Activated CD4-positive, alpha-beta memory T cell treated with anti-CD3 and anti-CD28 coated beads for 36 hours (primary cell): ENCODE results near the gene GPR180. TPM values are rescaled to one million over a fixed set of nuclear protein-coding genes. Genes with fewer than 3 reads are reported as not detected.

ENCODE experiments used
- CTCF ChIA-PET: fragments of 350-600 bp; sonication (Branson Sonifier 250); formaldehyde crosslinking; loops from one replicate; lab custom pipeline; 2021; ENCODE audit warnings: antibody characterized with exemption, inconsistent platforms; lab: Charles Lee
- POLR2A ChIA-PET: fragments of 350-600 bp; sonication (Branson Sonifier 250); formaldehyde crosslinking; loops from one replicate; lab custom pipeline; 2021; ENCODE audit warnings: antibody characterized with exemption; lab: Charles Lee
- DNase-seq: peaks from one replicate; pipeline ENCODE4 v3.0.0-alpha.2; 2020
- H3K27ac Mint-ChIP-seq: one replicate; pipeline ENCODE4 v1.8.0; 2021; ENCODE audit warnings: mixed read lengths
- H3K27me3 Mint-ChIP-seq: one replicate; pipeline ENCODE4 v1.8.0; 2021; ENCODE audit warnings: mixed read lengths
- H3K36me3 Mint-ChIP-seq: one replicate; pipeline ENCODE4 v1.8.0; 2021; ENCODE audit warnings: mixed read lengths
- H3K4me1 Mint-ChIP-seq: one replicate; pipeline ENCODE4 v1.8.0; 2021; ENCODE audit warnings: low read depth, mixed read lengths
- H3K4me3 Mint-ChIP-seq: one replicate; pipeline ENCODE4 v1.8.0; 2021; ENCODE audit warnings: mild to moderate bottlenecking, mixed read lengths
- H3K9me3 Mint-ChIP-seq: one replicate; pipeline ENCODE4 v1.8.0; 2021; ENCODE audit warnings: mixed read lengths
- intact Hi-C: fragments of 100-400 bp; cut with micrococcal nuclease; formaldehyde crosslinking; loops from one replicate; pipeline ENCODE4 v1.15.1; 2023
- total RNA-seq, 2 experiments: library from RNA; stranded (reverse); gene quantifications; one replicate each; pipeline ENCODE4 v1.2.3, GENCODE V29; 2021

The GPR180 gene
- total RNA-seq, result 1 to 10 TPM; 9.1 to 9.7 TPM

DNA sequence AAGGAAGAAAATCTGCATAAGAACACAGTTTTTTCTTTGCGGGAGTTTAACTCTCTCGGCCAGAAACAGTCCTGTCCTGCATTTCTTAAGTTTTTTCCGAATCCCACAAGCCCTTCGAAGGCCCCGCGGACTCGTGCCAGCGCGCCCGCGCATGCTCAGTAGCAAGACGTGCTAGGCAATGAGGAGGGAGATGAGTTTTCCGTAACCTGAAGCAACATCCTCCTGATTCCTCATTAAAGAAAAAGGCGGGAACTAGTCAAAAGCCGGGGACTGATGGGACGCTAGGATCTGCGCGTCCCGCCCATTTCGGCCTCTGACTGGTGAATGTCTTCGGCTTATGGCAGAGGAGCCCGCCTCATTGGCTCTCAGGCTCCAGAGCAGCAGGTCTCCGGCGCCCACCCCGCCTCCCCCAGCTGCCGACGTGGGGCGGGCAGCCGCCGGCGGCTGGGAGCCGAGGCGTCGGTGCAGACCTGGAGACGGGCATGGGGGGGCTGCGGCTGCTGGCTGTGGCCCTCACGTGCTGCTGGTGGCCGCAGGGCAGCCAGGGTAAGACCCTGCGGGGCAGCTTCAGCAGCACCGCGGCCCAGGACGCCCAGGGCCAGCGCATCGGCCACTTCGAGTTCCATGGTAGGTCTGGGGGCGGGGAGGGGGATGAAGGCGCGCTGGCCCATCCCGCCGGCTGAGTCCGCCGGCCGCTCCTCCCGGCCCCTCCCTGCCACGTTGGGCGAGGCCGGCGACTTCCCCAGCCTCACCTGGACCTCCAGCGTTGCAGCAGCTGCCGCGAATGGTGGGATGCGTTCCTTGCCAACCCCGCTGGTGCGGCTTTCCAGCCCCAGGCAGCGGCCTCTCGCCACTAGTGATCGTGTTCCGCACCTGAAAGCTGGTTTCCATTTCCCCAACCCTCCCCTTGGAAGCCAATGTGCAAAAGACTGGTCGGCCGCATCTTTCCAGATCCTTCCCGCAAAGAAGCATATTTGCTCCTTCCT is at the start of gene GPR180:
GPR180 (plus strand) TSS at position 412 of the 986 bp plus-strand sequence; CDS start at position 483, 71 bp downstream.
- H3K9me3 Mint-ChIP-seq, result peaks cover 9% of the 10 kb centered on the region
- peaks cover 29% of the 10 kb centered on the region for H3K4me1 Mint-ChIP-seq
- H3K4me3 Mint-ChIP-seq, result peak within 1 kb of the TSS; percentile 88
- H3K27ac Mint-ChIP-seq, result peak within 1 kb of the TSS; percentile 87
- ChIA-PET POLR2A (interaction anchor here (0.8 to 1.3 kb wide), 4 partner anchors 9 to 58 kb away, joined by 3 to 7 read pairs (median 3); no protein-coding TSS in a partner anchor), CTCF (interaction anchor here (0.6 to 1.0 kb wide), 2 partner anchors 16 kb away, joined by 3 to 4 read pairs; no protein-coding TSS in a partner anchor)
- DNase-seq, result peak; percentile 95
- intact Hi-C loops, result loop anchor here (1.0 to 10.0 kb wide), 4 partner anchors 52 to 277 kb away; no protein-coding TSS in a partner anchor
- H3K27me3 Mint-ChIP-seq, result no peaks in the 10 kb centered on the region
- peaks cover 20% of the 10 kb centered on the region for H3K36me3 Mint-ChIP-seq

- Mint-ChIP-seq H3K27me3 (peaks cover 2% of the 10 kb centered on the region), H3K27ac (no peak overlapping the region), H3K4me1 (peaks cover 11% of the 10 kb centered on the region), H3K4me3 (no peak overlapping the region), H3K9me3 (peaks cover 3% of the 10 kb centered on the region), H3K36me3 (peaks cover 5% of the 10 kb centered on the region)
- CTCF ChIA-PET, result no interaction called here
- DNase-seq, result no peak
- intact Hi-C loops, result no loop called here
- POLR2A ChIA-PET, result no interaction called here
Observed at GRCh38 chr13:94552095-94552494, 49.6 kb upstream of the GPR180 start.

DNA sequence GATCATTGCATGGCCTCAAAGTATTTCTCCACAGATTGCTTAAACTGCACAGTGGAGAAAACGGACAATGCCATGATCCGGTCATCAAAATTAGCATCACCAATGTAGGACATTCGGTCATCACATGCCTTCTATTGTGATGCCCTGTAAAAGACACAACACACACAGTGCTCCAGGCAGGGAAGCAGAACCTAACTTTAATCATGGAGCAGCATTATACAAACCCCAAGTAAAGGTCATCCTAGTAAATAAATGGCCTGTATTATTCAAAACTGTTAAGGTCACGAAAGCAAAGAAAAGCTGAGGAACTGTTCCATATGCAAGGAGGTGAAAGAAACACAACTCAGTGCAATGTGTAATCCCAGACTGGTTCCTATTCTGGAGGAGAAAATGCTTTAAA is 47.9 kb upstream of the GPR180 start:
- POLR2A ChIA-PET, result no interaction called here
- CTCF ChIA-PET, result no interaction called here
- peaks cover 5% of the 10 kb centered on the region for H3K36me3 Mint-ChIP-seq
- peaks cover 2% of the 10 kb centered on the region for H3K27me3 Mint-ChIP-seq
- H3K4me3 Mint-ChIP-seq, result no peak overlapping the region
- H3K4me1 Mint-ChIP-seq, result peaks cover 15% of the 10 kb centered on the region
- no peak for DNase-seq
- no peak overlapping the region for H3K27ac Mint-ChIP-seq
- peaks cover 3% of the 10 kb centered on the region for H3K9me3 Mint-ChIP-seq
- intact Hi-C loops, result no loop called here

- DNase-seq, result no peak
- Mint-ChIP-seq H3K36me3 (no peaks in the 10 kb centered on the region), H3K9me3 (no peaks in the 10 kb centered on the region), H3K4me1 (peaks cover 17% of the 10 kb centered on the region), H3K27me3 (no peaks in the 10 kb centered on the region), H3K4me3 (no peak overlapping the region), H3K27ac (no peak overlapping the region)
- ChIA-PET CTCF (no interaction called here), POLR2A (interaction anchor here (0.5 kb wide), 1 partner anchor 29 kb away, joined by 3 read pairs; no protein-coding TSS in a partner anchor)
- intact Hi-C loops, result no loop called here
Observed at GRCh38 chr13:94556041-94556440, 45.6 kb upstream of the GPR180 start.

DNA sequence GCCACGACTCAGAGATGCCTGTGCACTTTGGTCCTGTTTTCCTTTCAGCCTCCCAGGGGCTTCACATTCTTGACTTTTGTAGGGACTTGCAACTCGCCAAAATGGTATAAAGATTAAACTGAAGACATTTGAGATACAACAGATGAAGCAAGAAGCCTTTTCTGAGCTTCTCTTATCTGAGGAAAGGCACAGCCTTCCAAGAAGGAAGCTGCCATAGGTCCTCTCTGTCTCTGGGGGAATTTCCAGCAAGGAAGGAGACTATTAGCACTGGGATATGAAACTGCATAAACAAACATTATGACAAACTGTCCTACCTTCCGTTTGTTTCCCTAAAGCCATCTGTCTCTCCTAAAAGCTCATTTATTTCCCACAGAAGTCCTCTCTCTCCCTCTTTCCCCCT is 45.0 kb upstream of the GPR180 start:
- ChIA-PET POLR2A (no interaction called here), CTCF (no interaction called here)
- H3K9me3 Mint-ChIP-seq, result no peaks in the 10 kb centered on the region
- H3K4me1 Mint-ChIP-seq, result peaks cover 17% of the 10 kb centered on the region
- no peak overlapping the region for H3K27ac Mint-ChIP-seq
- DNase-seq, result no peak
- intact Hi-C loops, result no loop called here
- H3K36me3 Mint-ChIP-seq, result no peaks in the 10 kb centered on the region
- no peaks in the 10 kb centered on the region for H3K27me3 Mint-ChIP-seq
- H3K4me3 Mint-ChIP-seq, result no peak overlapping the region

DNA sequence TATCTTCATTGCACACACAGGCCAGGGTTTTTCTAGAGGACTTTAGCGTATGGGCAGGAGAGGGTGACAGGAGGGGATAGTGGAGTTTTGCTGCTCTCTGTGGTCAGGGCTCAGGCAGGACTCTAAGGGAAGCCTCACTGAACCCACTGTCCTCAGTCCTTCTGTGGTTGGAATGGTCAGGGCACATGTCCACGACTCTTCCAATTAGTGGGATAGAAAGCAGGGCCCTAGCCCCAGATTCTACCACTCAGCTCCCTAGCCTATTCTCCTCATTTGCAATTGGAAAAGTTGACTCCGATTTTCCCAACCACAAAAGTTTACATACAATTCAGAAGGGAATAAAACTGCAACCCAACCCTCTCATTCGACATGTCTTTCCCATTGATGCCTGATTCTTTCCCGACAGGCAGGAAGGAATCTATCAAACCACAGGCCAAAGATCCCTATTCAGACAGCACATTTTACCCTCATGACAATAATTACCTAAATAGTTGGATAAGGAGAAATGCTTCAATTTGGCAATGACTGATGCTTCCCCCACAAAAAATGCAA is 43.9 kb upstream of the GPR180 start:
- Mint-ChIP-seq H3K36me3 (peaks cover 3% of the 10 kb centered on the region), H3K4me1 (peaks cover 17% of the 10 kb centered on the region), H3K27me3 (no peaks in the 10 kb centered on the region), H3K4me3 (no peak overlapping the region), H3K9me3 (no peaks in the 10 kb centered on the region), H3K27ac (no peak overlapping the region)
- ChIA-PET CTCF (no interaction called here), POLR2A (no interaction called here)
- intact Hi-C loops, result no loop called here
- no peak for DNase-seq

- DNase-seq, result no peak
- Mint-ChIP-seq H3K4me3 (no peak overlapping the region), H3K4me1 (peaks cover 17% of the 10 kb centered on the region), H3K27me3 (no peaks in the 10 kb centered on the region), H3K27ac (no peak overlapping the region), H3K9me3 (no peaks in the 10 kb centered on the region), H3K36me3 (peaks cover 5% of the 10 kb centered on the region)
- POLR2A ChIA-PET, result no interaction called here
- intact Hi-C loops, result no loop called here
- CTCF ChIA-PET, result no interaction called here
Observed at GRCh38 chr13:94558716-94559115, 42.9 kb upstream of the GPR180 start.

DNA sequence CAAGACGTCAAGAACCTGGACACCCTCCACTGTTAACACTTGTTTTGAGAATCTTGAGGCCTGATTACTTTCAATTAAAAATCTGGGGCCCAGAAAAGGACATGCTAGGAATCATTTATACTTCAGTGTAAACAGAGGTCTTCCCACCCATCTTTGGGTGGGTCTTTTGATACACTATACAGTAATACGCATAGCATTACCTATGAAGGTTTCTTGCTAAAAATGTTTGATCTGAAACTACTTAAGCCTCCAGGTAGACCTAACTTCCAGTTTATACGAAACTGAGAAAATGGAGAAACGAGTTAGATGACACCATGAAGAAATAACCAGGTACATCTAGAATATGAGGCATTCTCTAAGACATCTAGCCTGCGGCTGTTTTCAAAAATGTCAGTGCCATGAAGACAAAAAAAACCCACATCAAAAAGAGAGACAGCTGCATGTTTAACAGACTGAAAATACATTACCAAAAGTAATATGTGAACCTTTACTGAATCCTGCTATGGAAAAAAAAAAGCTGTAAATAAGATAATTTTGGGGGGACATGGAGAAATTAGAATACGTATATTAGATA is 42.3 kb upstream of the GPR180 start:
- H3K4me3 Mint-ChIP-seq, result no peak overlapping the region
- H3K27ac Mint-ChIP-seq, result no peak overlapping the region
- intact Hi-C loops, result no loop called here

GRCh38 chr13:94560116-94560515 is 41.5 kb upstream of the GPR180 start:
- POLR2A ChIA-PET, result no interaction called here
- Mint-ChIP-seq H3K4me1 (peaks cover 17% of the 10 kb centered on the region), H3K9me3 (no peaks in the 10 kb centered on the region), H3K27me3 (no peaks in the 10 kb centered on the region), H3K4me3 (no peak overlapping the region), H3K27ac (no peak overlapping the region), H3K36me3 (peaks cover 5% of the 10 kb centered on the region)
- no peak for DNase-seq
- CTCF ChIA-PET, result no interaction called here
- intact Hi-C loops, result no loop called here

More for the DNA sequence above, 42.3 kb upstream of the GPR180 start:
- peaks cover 5% of the 10 kb centered on the region for H3K36me3 Mint-ChIP-seq
- H3K9me3 Mint-ChIP-seq, result no peaks in the 10 kb centered on the region
- CTCF ChIA-PET, result interaction anchor here (0.6 kb wide), 1 partner anchor 58 kb away, joined by 3 read pairs; no protein-coding TSS in a partner anchor
- no peak for DNase-seq
- POLR2A ChIA-PET, result no interaction called here
- H3K4me1 Mint-ChIP-seq, result peaks cover 17% of the 10 kb centered on the region
- no peaks in the 10 kb centered on the region for H3K27me3 Mint-ChIP-seq

DNA sequence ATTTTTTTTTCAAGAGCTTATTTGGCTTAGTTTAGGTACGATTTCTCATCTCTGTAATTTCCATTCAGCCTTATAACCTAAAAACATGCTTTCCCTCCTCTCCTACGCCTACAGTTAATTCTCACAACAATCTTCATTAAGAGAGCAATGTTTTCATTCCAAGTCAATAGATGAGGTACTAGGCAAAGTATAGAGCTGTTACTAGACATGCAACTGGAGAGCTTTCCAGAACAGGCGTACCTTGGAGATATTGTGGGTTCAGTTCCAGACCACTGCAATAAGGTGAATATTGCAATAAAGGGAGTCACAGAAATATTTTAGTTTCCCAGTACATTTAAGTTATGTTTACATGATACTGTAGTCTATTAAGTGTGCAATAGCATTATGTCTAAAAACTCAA is 40.5 kb upstream of the GPR180 start:
- CTCF ChIA-PET, result interaction anchor here (0.7 kb wide), 1 partner anchor 57 kb away, joined by 4 read pairs; no protein-coding TSS in a partner anchor

GRCh38 chr13:94567581-94567980 is 34.1 kb upstream of the GPR180 start:
- Mint-ChIP-seq H3K36me3 (peaks cover 33% of the 10 kb centered on the region), H3K9me3 (no peaks in the 10 kb centered on the region), H3K27me3 (no peaks in the 10 kb centered on the region), H3K27ac (no peak overlapping the region), H3K4me3 (no peak overlapping the region), H3K4me1 (no peaks in the 10 kb centered on the region)
- DNase-seq, result no peak
- CTCF ChIA-PET, result interaction anchor here (0.9 kb wide), 1 partner anchor 50 kb away, joined by 5 read pairs; no protein-coding TSS in a partner anchor
- POLR2A ChIA-PET, result no interaction called here
- intact Hi-C loops, result no loop called here

More for the DNA sequence above, 40.5 kb upstream of the GPR180 start:
- Mint-ChIP-seq H3K27ac (no peak overlapping the region), H3K27me3 (no peaks in the 10 kb centered on the region), H3K4me3 (no peak overlapping the region), H3K9me3 (no peaks in the 10 kb centered on the region), H3K36me3 (peaks cover 5% of the 10 kb centered on the region), H3K4me1 (peaks cover 17% of the 10 kb centered on the region)
- POLR2A ChIA-PET, result interaction anchor here (1.0 kb wide), 1 partner anchor 35 kb away, joined by 4 read pairs; the partner anchor contains the start of gene TGDS
- no peak for DNase-seq
- intact Hi-C loops, result no loop called here

DNA sequence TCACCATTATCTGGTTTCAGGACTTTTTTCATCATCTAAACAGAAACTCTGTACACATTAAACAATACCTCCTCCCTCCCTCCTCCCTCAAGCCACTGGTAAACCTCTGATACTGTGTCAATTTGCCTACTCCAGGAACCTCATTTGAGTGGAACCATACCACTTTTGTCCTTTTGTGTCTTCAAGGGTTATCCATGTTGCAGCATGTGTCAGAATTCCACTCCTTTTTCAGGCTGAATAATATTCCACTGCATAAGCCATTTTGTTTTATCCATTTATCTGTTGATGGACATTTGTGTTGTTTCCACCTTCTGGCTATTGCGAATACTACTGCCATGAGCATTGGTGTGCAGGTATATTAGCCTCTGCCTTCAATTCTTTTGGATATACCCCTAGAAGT is 33.2 kb upstream of the GPR180 start:
- POLR2A ChIA-PET, result no interaction called here
- no peak for DNase-seq
- no peak overlapping the region for H3K27ac Mint-ChIP-seq
- intact Hi-C loops, result no loop called here
- no peaks in the 10 kb centered on the region for H3K9me3 Mint-ChIP-seq
- H3K36me3 Mint-ChIP-seq, result peaks cover 39% of the 10 kb centered on the region
- H3K4me3 Mint-ChIP-seq, result no peak overlapping the region
- H3K27me3 Mint-ChIP-seq, result no peaks in the 10 kb centered on the region
- H3K4me1 Mint-ChIP-seq, result no peaks in the 10 kb centered on the region
- CTCF ChIA-PET, result no interaction called here
